MM.1S (cell line): ENCODE measurements around the gene RASL10A.

ENCODE experiments used
- CTCF ChIP-seq: fragments of 300-600 bp; sonication (generic); IDR thresholded peaks from 2 replicates; pipeline ENCODE4 v1.5.1; 2016; ENCODE audit warnings: antibody characterized with exemption, low read length, mixed read lengths
- EZH2 ChIP-seq: fragments of 300-600 bp; sonication (generic); optimal IDR thresholded peaks from 2 replicates; pipeline ENCODE3; 2017; ENCODE audit warnings: low read depth, mild to moderate bottlenecking, antibody characterized with exemption, low read length, mixed read lengths
- EZH2phosphoT487 ChIP-seq: fragments of 300-600 bp; sonication (generic); IDR thresholded peaks from 2 replicates; pipeline ENCODE4 v1.6.1; 2018; ENCODE audit warnings: antibody characterized with exemption, low read length

GRCh38 chr22:29310065-29310862, 5.2 kb downstream of the RASL10A start:
- no peak for TF ChIP-seq CTCF
- TF ChIP-seq EZH2phosphoT487, result no peak
- no peak for TF ChIP-seq EZH2
